IMR-90 (cell line): ENCODE measurements around the gene CREB5. TPM values are rescaled to one million over a fixed set of nuclear protein-coding genes. Genes with fewer than 3 reads are reported as not detected.

Experiments
- ATAC-seq: fragments of 200-7000 bp; cut with Tn5 transposase; 2 replicates; pipeline ENCODE4 v1.9.1; 2020; ENCODE audit warnings: low read depth, mild to moderate bottlenecking, moderate library complexity
- BruUV-seq: library from RNA; stranded (reverse); fragments of 400-500 nt; replicated peaks from 2 replicates; lab custom pipeline; 2021; lab: Mats Ljungman, UMichigan
- CTCF ChIA-PET: fragments of 300-600 bp; formaldehyde crosslinking; extraction: SDS; loops from one replicate; lab custom pipeline; 2021; ENCODE audit warnings: antibody characterized with exemption; lab: Yijun Ruan, JAX
- POLR2A ChIA-PET: fragments of 300-600 bp; sonication (Branson Sonifier 250); formaldehyde crosslinking; loops from one replicate; lab custom pipeline; 2022; ENCODE audit warnings: antibody characterized with exemption; ENCODE audit not compliant: unreplicated experiment; lab: Charles Lee
- DNase-seq: peaks from one replicate; pipeline ENCODE4 v3.0.0; 2013
- H2AFZ ChIP-seq: replicated peaks from 2 replicates; pipeline ENCODE3; 2013; ENCODE audit warnings: low read length, mild to moderate bottlenecking; ENCODE audit not compliant: poor library complexity
- H2AK5ac ChIP-seq: 2 replicates; pipeline ENCODE4 v1.6.1; 2013; ENCODE audit warnings: low read depth, low read length, inconsistent platforms
- H2AK9ac ChIP-seq: replicated peaks from 2 replicates; pipeline ENCODE3; 2013; ENCODE audit warnings: mild to moderate bottlenecking, low read depth, low read length, moderate library complexity; ENCODE audit not compliant: poor library complexity
- H2BK120ac ChIP-seq: 2 replicates; pipeline ENCODE4 v1.6.1; 2013; ENCODE audit warnings: low read depth, low read length, inconsistent platforms
- H2BK15ac ChIP-seq: 3 replicates; pipeline ENCODE4 v1.6.1; 2013; ENCODE audit warnings: low read depth, low read length, inconsistent platforms
- H2BK20ac ChIP-seq: 2 replicates; pipeline ENCODE4 v1.6.1; 2013; ENCODE audit warnings: low read depth, mild to moderate bottlenecking, inconsistent platforms, low read length, moderate library complexity
- H2BK5ac ChIP-seq: 2 replicates; pipeline ENCODE4 v1.6.1; 2013; ENCODE audit warnings: mild to moderate bottlenecking, low read depth, low read length, inconsistent platforms; ENCODE audit not compliant: poor library complexity, severe bottlenecking
- H3K14ac ChIP-seq: replicated peaks from 2 replicates; pipeline ENCODE4 v1.6.1; 2013; ENCODE audit warnings: low read depth, low read length, inconsistent platforms
- H3K18ac ChIP-seq: 2 replicates; pipeline ENCODE4 v1.6.1; 2013; ENCODE audit warnings: low read depth, low read length, control low read depth
- H3K23ac ChIP-seq: 2 replicates; pipeline ENCODE4 v1.6.1; 2013; ENCODE audit warnings: low read depth, low read length, inconsistent platforms
- H3K27ac ChIP-seq: 2 replicates; pipeline ENCODE4 v1.5.1; 2013; ENCODE audit warnings: mild to moderate bottlenecking, control low read depth, low read length; ENCODE audit not compliant: insufficient read depth
- H3K27me3 ChIP-seq: 2 replicates; pipeline ENCODE4 v1.6.1; 2013; ENCODE audit warnings: low read length; ENCODE audit not compliant: control insufficient read depth, insufficient read depth
- H3K36me3 ChIP-seq: 2 replicates; pipeline ENCODE4 v1.6.1; 2013; ENCODE audit warnings: low read length, mixed read lengths; ENCODE audit not compliant: control insufficient read depth, insufficient read depth
- H3K4ac ChIP-seq: 2 replicates; pipeline ENCODE4 v1.6.1; 2013; ENCODE audit warnings: low read depth, low read length, inconsistent platforms
- H3K4me1 ChIP-seq: 2 replicates; pipeline ENCODE4 v1.6.1; 2013; ENCODE audit warnings: low read length, mixed read lengths; ENCODE audit not compliant: control insufficient read depth, insufficient read depth
- H3K4me2 ChIP-seq: 2 replicates; pipeline ENCODE4 v1.6.1; 2013; ENCODE audit warnings: low read depth, mild to moderate bottlenecking, control low read depth, low read length, moderate library complexity
- H3K4me3 ChIP-seq: 2 replicates; pipeline ENCODE4 v1.5.1; 2013; ENCODE audit warnings: low read depth, mild to moderate bottlenecking, control low read depth, low read length, moderate library complexity; ENCODE audit not compliant: insufficient read depth
- H3K56ac ChIP-seq: 2 replicates; pipeline ENCODE4 v1.6.1; 2013; ENCODE audit warnings: low read length, inconsistent platforms; ENCODE audit not compliant: insufficient read depth; ENCODE audit errors: extremely low read depth
- H3K79me1 ChIP-seq, 2 experiments: 2 replicates each; pipeline ENCODE4 v1.6.1; 2013; ENCODE audit warnings: low read length in 2 of 2, inconsistent platforms in 1 of 2, low read depth in 1 of 2
- H3K9ac ChIP-seq: 2 replicates; pipeline ENCODE4 v1.6.1; 2013; ENCODE audit warnings: low read depth, low read length, control low read depth
- H3K9me1 ChIP-seq: 2 replicates; pipeline ENCODE4 v1.6.1; 2013; ENCODE audit warnings: low read length, inconsistent platforms; ENCODE audit not compliant: insufficient read depth
- H3K9me3 ChIP-seq: 2 replicates; pipeline ENCODE4 v1.6.1; 2013; ENCODE audit warnings: low read length; ENCODE audit not compliant: control insufficient read depth, insufficient read depth
- H4K20me1 ChIP-seq: 2 replicates; pipeline ENCODE4 v1.6.1; 2013; ENCODE audit warnings: low read length, inconsistent platforms; ENCODE audit not compliant: insufficient read depth
- H4K5ac ChIP-seq: 2 replicates; pipeline ENCODE4 v1.6.1; 2013; ENCODE audit warnings: mild to moderate bottlenecking, low read depth, low read length, control low read depth
- H4K8ac ChIP-seq, 2 experiments: 2 replicates each; pipeline ENCODE4 v1.6.1; 2013; ENCODE audit warnings: low read depth in 2 of 2, low read length in 2 of 2, control low read depth in 1 of 2, inconsistent platforms in 1 of 2
- H4K91ac ChIP-seq: 2 replicates; pipeline ENCODE4 v1.6.1; 2013; ENCODE audit warnings: low read depth, low read length, inconsistent platforms; ENCODE audit not compliant: insufficient read depth
- FOS ChIP-seq: fragments of 150-350 bp; IDR thresholded peaks from 2 replicates; pipeline ENCODE4 v1.6.1; 2016; ENCODE audit warnings: low read depth, low read length
- SMC3 ChIP-seq: fragments of 150-350 bp; IDR thresholded peaks from 2 replicates; pipeline ENCODE4 v1.6.1; 2016; ENCODE audit warnings: low read depth, mild to moderate bottlenecking, antibody characterized with exemption, low read length, moderate library complexity
- WGBS, 2 experiments: methylation state at CpG; one replicate each; pipeline versions ENCODE4 v1.1.5 to v1.1.7; 2013; ENCODE audit warnings: missing lambda C conversion rate in 2 of 2; ENCODE audit not compliant: insufficient read length in 1 of 2; ENCODE audit errors: extremely low coverage in 2 of 2; 5-methylcytosine and 5-hydroxymethylcytosine counted together
- dilution Hi-C: fragments of 300-500 bp; cut with HindIII; formaldehyde crosslinking; loops from one replicate; pipeline ENCODE4 v1.14.3; 2018; ENCODE audit warnings: low sequenced_read_pairs; ENCODE audit not compliant: unreplicated experiment
- in situ Hi-C: fragments of 300-500 bp; cut with MboI; formaldehyde crosslinking; loops from 3 replicates; pipeline ENCODE4 v1.14.3; 2019; ENCODE audit warnings: low sequenced_read_pairs, inconsistent platforms, mixed read lengths
- intact Hi-C: fragments of 100-400 bp; cut with micrococcal nuclease; formaldehyde crosslinking; loops from 2 replicates; pipeline ENCODE4 v1.10.0; 2022
- polyA plus RNA-seq, 3 experiments: library from polyadenylated mRNA; depleted of rRNA; stranded (reverse); fragments of >200 nt; gene quantifications; 2 replicates each; pipeline ENCODE4 v1.2.3, GENCODE V29; 2012; ENCODE audit warnings: low replicate concordance in 1 of 3
- total RNA-seq: library from RNA; depleted of rRNA; stranded (reverse); fragments of >200 nt; gene quantifications from 2 replicates; pipeline ENCODE4 v1.2.3, GENCODE V29; 2012

The CREB5 gene
- total and polyA plus RNA-seq, 2 of the 4 experiments (the other 2 are of a cell fraction), result 7.3 to 13.1 TPM

DNA sequence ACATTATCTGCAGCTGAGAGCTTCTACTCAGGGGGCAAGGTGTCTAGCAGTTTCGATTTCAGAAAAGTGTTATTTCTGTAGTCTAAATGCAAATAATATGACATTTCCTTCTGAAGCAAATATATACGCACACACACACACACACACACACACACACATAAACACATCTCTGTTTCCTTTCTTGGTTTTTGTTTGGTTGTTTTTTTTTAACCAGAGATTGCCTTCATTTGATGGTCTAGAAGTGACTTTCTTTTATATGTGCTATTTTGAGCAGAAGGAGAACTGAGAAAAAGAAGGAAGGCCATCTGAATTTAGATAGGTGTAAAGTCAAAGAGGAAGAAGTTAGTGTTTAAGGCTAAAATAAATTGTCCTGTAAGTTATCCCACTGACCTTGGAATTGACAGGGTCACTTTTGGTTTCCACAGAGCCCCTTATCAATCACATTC lies 403.6 kb downstream of the CREB5 start:
- Histone ChIP-seq H3K4me2 (no peak overlapping the region), H3K18ac (no peak overlapping the region), H4K91ac (no peak overlapping the region), H4K20me1 (no peaks in the 10 kb centered on the region), H3K4me1 (peaks cover 5% of the 10 kb centered on the region; the same call in 1 of the 2 replicates), H3K36me3 (peaks cover 4% of the 10 kb centered on the region), H3K9ac (no peak overlapping the region), H3K14ac (no peak overlapping the region), H3K9me3 (no peaks in the 10 kb centered on the region), H2BK120ac (no peak overlapping the region), H3K79me1 (no peaks in the 10 kb centered on the region), H2AFZ (no peak overlapping the region), H3K27me3 (no peaks in the 10 kb centered on the region), H3K27ac (no peak overlapping the region), H2BK5ac (no peak overlapping the region), H2AK5ac (no peak overlapping the region), H3K23ac (no peak overlapping the region), H3K9me1 (no peaks in the 10 kb centered on the region; the same call in 1 of the 2 replicates), H2BK15ac (no peak overlapping the region), H4K8ac (no peak overlapping the region), H3K4me3 (no peak overlapping the region), H2AK9ac (no peak overlapping the region), H2BK20ac (no peak overlapping the region), H3K4ac (no peak overlapping the region), H3K56ac (no peak overlapping the region), H4K5ac (no peak overlapping the region)
- no TSS peak for BruUV-seq
- ChIA-PET POLR2A (no interaction called here), CTCF (no interaction called here)
- dilution Hi-C loops, result no loop called here
- WGBS, 2 experiments, result no CpG with 5 or more reads among the region's 2 CpGs
- DNase-seq (no peak), ATAC-seq (no peak)
- in situ Hi-C loops, result no loop called here
- intact Hi-C loops, result no loop called here
- TF ChIP-seq SMC3, result no peak
- TF ChIP-seq FOS, result no peak
